Endometrial microvascular endothelial cells (primary cell): ENCODE measurements around the gene ZNF324B. TPM values are rescaled to one million over a fixed set of nuclear protein-coding genes. Genes with fewer than 3 reads are reported as not detected.
"Not testable (repeated sequence)": the region's sequence is repeated elsewhere in the genome, so short reads cannot be mapped to it uniquely, and the experiment has no call there.

ENCODE experiments used
- in situ Hi-C: cut with HindIII; loops from 2 replicates; pipeline ENCODE4 v1.10.0; 2017; ENCODE audit warnings: low sequenced_read_pairs, low pct_unique_long_range_greater_than_20kb; ENCODE audit errors: inconsistent ontology term
- total RNA-seq: library from RNA; depleted of rRNA; stranded (reverse); fragments of >200 nt; gene quantifications from one replicate; pipeline ENCODE4 v1.2.3, GENCODE V29; 2015; ENCODE audit errors: inconsistent ontology term

ZNF324B gene
- total RNA-seq, result 8.5 TPM

GRCh38 chr19:58451358-58452101 is at the start of gene ZNF324B:
Gene ZNF324B (plus strand): TSS chr19:58451622. CDS start chr19:58453702, 2,080 bp downstream.
- in situ Hi-C loops, result no loop called here

- in situ Hi-C loops, result no loop called here
Measured at GRCh38 chr19:58401840-58402421, 49.5 kb upstream of the ZNF324B start.

GRCh38 chr19:58403920-58404478 is 47.4 kb upstream of the ZNF324B start:
- in situ Hi-C loops, result not testable (repeated sequence)

- in situ Hi-C loops, result no loop called here
Measured at GRCh38 chr19:58406818-58407657, 44.4 kb upstream of the ZNF324B start.

GRCh38 chr19:58407658-58408151 is 43.7 kb upstream of the ZNF324B start:
- in situ Hi-C loops, result no loop called here

GRCh38 chr19:58408152-58409009 is 43.0 kb upstream of the ZNF324B start, which contains the start of gene ZNF584:
Gene ZNF584 (plus strand): TSS chr19:58408649. CDS start chr19:58409148, 499 bp downstream.
- in situ Hi-C loops, result no loop called here

- in situ Hi-C loops, result no loop called here
Measured at GRCh38 chr19:58409010-58409790, 42.2 kb upstream of the ZNF324B start.

GRCh38 chr19:58416604-58417003 is 34.8 kb upstream of the ZNF324B start:
- in situ Hi-C loops, result no loop called here

- in situ Hi-C loops, result no loop called here
Measured at GRCh38 chr19:58417071-58417470, 34.4 kb upstream of the ZNF324B start.

GRCh38 chr19:58428617-58429016 is 22.8 kb upstream of the ZNF324B start:
- in situ Hi-C loops, result no loop called here

- in situ Hi-C loops, result no loop called here
Measured at GRCh38 chr19:58429745-58430144, 21.7 kb upstream of the ZNF324B start.

- in situ Hi-C loops, result no loop called here
Measured at GRCh38 chr19:58434217-58434616, 17.2 kb upstream of the ZNF324B start.

GRCh38 chr19:58439576-58440554 is 11.6 kb upstream of the ZNF324B start, which contains the start of gene ZNF132:
Gene ZNF132 (minus strand): TSS chr19:58440153. CDS start chr19:58439821, 332 bp downstream.
- in situ Hi-C loops, result no loop called here

GRCh38 chr19:58440556-58440955 is 10.9 kb upstream of the ZNF324B start:
- in situ Hi-C loops, result no loop called here

GRCh38 chr19:58442986-58443385 is 8.4 kb upstream of the ZNF324B start:
- in situ Hi-C loops, result not testable (repeated sequence)

GRCh38 chr19:58448860-58449259 is 2.6 kb upstream of the ZNF324B start:
- in situ Hi-C loops, result not testable (repeated sequence)
